ENCODE measurements around the gene MAP3K9.
A peak's percentile ranks its signal among the peaks of the same experiment; 100 is the strongest.

The MAP3K9 gene

GRCh38 chr14:70821584-70822529 lies 12.5 kb upstream of the MAP3K9 start:
- peak; percentile 55 to 71 for DNase-seq

GRCh38 chr14:70816525-70816924 lies 7.2 kb upstream of the MAP3K9 start:
- no peak for DNase-seq

DNA sequence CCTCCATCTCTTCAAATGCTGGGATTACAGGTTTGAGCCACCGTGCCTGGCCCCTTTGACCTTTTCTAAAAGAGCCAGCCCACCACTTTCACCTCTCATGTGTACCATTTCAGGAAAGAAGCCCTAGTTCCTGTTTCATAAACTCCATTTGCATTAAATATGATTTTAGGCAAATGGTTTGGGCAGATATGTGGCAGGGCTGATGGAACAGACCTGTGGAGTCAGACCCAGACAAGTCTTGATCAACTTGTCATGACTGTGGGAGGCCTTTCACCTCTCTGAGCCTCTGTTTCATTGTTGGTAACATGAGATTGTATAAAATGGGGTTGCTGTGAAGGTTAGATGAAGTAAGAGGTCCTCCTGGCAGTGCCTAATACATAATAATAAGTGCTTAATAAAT lies 5.2 kb upstream of the MAP3K9 start:
- DNase-seq = no peak

DNA sequence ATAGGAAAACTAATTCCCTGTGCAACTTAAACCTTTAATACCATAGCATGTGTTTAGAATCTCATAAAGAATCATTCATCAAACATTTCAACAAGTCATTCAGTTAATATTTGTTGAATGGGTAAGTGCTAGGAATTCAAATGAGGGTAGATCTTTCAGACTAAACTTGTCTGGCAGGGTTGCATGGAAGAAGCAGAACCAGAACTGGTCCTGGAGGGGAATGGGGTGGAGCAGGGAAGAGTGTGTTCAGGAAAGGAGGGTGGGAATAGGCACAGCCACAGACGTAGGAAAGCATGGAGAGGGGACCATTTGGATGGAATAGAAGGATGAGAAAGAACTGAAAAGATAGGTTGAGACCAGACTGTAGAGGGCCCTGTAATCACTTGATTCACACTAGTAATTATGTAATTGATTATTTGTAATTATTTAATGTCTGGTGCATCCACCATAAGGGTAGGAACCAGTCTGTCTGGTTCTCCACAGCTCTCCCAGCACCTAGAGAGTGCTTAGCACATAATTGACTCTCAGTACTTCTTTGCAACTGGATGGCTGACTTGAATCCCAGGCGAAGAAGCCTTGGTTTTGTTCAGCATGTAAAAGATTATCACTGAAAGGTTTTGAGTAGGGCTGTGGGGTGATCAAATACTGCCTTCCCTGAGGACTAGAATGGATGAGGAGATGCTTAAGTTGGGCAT lies 3.0 kb upstream of the MAP3K9 start:
- no peak for DNase-seq

DNA sequence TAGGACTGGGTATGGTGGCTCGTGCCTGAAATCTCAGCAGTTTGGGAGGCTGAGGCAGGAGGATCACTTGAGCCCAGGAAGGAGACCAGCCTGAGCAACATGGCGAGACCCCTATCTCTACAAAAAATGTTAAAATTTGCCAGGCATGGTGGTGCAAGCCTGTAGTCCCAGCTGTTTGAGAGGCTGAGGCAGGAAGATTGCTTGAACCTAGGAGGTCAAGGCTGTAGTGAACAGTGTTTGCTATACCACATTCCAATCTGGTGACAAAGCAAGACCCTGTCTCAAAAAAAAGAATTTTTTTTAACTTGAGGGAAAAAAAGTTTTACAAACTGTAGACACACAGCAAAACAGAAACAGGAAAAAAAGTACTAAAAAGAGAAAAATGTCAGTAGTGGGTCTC lies 2.3 kb upstream of the MAP3K9 start:
- no peak for DNase-seq

GRCh38 chr14:70811050-70811449 lies 1.7 kb upstream of the MAP3K9 start:
- no peak for DNase-seq

DNA sequence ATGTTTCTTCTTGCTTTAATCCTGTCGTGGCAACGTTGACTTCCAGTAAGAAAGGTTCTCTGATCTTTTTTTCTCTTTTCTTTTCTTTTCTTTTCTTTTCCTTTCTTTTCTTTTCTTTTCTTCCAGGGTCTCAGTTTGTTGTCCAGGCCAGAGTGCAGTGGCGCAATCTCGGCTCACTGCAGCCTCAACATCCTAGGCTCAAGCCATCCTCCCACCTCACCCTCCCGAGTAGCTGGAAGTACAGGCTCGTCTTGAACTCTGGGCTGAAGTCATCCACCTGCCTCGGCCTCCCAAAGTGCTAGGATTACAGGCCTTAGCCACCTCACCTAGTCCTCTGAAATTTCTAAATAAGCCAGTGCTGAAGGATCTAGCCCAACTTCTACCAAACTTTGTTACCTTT lies 1.3 kb upstream of the MAP3K9 start:
- no peak for DNase-seq

DNA sequence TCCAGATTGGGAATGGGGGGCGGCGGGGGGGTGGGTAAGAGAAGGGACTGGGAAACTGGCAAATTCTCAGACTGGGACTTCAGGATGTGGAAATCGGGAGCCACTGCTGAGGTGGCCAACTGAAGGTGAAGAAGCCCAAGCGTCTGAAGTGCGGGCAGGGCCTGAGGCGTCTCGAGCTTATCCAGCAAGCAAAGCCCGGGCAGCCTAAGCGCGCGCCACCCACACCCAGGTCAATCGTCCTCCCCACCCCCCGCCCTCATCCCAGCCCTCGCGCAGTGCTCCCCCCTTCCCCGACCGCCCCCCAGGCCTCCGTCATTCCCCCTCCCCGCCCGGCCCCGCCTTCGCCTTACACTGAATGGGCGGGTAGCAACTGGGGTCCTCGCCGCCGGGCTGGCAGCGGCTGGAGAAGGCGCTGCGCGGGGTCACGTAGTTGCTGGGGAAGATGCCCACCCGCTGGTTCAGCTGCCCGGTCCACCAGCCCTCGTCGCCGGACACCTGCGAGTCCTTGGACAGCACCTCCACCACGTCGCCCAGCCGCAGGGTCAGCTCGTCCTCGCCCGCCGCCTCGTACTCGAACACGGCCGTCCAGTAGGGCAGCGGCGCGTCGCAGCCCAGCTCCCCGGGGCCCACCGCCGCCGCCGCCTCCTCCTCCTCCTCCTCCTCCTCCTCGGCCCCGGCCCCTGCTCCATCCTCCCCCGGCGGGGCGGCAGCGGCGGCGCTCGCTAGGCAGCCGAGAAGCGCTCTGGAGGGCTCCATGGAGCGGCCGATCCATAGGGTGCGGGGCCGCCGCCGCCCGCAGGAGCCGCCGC lies 693 bp downstream of the MAP3K9 start:
- peak; percentile 29 to 54 for DNase-seq

DNA sequence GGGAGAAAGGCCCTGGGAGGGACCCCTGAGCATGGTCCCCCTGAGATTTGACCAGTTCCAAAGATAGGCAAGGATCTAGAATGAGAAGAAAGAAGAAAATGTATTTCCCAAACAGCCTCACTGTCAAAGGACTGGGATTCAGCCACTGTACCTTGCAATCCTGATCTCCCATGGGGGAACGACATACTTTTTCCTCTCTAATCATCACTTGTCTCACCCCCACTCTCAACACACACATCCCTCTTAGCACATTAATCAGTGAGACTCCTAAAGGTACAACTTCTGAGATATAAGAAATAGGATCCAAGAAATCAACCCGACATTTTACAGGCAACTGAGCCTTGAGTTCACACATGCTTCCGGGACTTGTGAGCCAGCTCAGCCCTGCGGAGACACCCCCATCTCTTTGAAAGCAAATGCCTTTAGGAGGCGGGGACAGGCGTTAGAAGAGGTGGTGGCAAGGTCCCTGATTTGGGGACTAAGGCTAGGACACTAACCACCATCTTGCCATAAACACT lies 1.4 kb downstream of the MAP3K9 start:
- peak; percentile 58 to 60 for DNase-seq

GRCh38 chr14:70804556-70805162 lies 4.7 kb downstream of the MAP3K9 start:
- DNase-seq = no peak

DNA sequence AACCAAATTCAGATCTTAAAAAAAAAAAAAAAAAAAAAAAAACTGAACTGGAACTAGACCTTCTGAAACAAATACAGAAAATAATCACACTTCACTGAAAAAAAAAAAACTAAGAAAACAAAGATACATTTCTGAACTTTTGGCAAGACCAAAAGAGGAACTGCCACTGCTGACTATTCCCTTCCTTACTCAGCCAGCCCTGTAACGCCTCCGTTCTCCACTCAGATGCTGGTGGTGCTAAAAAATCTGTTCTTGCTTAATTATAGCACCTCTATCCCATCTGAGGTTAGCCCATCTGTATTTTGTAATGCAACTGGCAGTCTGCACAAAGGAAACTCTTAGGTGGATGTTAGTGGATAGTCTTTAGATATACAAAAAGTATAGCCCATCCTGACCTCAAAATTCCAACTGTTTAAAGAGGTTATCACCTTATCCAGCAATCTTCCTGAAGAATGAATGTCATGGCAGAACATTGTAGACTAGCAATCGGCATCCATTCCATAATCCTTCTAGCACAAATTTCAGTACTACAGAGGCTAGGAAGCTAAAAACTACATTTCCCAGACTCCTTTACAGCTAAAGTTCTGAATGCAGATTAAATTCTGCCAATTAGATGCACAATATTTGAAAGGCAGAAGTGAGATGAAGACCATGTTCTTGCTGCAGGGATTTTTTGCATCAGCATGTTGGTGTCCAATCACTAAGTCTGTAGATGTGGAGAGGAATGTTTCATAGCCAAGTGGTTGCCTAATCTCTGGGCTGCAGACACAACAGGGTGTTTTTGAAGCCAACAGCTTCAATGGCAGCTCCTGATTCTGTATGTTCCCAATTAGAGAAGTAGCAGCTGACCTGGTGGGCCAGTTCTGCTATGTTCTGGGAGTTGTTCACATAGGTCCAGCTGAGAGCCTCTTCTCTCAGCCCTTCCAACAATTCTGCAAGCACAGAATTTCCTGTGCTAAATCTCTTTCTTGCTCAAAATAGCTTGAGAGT lies 5.7 kb downstream of the MAP3K9 start:
- DNase-seq = no peak

- no peak for DNase-seq
Measured at GRCh38 chr14:70802379-70802778, 6.9 kb downstream of the MAP3K9 start.

DNA sequence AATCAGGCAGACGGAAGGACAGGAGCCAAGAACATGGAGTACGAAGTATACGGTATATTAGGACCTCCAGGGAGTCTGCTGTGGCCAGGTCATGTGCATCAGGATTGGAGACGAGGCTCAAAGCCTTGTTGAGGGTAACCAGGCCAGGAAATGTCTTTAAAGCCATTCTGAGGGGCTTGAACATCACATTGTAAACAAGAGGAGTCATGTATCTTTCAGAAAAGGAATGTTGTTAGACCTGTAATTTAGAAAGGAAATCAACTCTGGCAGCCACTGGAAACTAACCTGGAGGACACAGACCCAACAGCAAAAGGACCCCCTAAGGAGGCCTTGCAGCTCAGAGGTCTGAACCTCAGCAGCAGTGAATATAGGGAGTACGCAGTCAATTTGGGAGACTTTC lies 7.5 kb downstream of the MAP3K9 start:
- no peak for DNase-seq

DNA sequence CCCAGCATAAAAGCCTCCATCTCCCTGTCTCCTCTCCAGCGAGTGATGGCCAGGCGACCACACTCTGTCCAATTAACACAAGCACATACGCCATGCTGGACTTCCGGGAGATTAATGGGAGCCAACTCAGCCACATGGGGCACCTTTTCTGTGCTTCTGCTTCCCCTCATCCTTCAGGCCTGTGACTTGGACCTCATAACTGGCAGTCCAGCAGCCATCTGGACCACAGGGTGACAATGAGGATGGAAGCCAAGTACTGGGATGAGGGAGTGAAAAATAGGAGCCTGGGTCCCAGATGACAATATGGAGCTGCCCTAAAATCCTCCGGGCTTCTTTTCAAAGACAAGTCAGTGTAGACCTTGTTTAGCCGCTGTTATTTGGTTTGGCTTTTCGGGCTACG lies 12.8 kb downstream of the MAP3K9 start:
- no peak for DNase-seq

DNA sequence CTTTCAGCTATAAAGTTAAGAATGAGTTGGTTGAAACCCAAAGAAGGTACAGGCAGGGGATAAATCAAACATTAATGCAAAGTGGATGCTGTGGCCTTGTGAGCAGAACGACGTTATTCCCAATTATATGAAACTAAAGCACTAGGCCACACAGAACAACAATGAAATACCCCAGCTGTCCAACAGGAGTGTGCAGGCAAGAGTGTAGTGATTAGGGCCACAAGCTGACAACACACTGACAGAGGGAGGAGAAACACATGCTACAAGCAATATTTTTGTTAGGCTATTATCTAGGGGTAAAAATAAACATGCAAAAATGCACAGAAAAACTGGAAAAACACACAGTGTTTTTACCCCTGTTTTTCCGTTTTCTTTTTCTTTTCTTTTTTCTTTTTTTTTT lies 15.0 kb downstream of the MAP3K9 start:
- no peak for DNase-seq

GRCh38 chr14:70793637-70794036 lies 15.7 kb downstream of the MAP3K9 start:
- no peak for DNase-seq

DNA sequence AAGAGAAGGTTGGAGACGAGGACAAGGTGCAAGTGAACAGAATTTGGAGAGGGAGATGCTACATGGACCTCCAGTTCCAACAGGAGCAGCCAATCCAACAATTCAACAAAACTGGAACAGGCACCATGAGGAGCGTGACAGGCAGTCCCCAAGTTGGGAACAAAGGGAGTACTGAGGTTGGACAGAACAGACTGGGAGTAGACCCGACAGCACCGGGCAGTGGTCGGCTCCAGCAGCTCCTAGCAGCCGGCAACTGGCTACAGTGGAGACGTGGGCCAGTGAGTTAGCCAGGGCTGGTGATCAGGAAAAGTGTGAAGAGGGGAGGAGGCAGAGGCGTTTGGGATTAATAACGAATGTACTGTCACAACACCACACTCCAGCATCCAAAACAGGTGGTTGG lies 16.4 kb downstream of the MAP3K9 start:
- DNase-seq = no peak

DNA sequence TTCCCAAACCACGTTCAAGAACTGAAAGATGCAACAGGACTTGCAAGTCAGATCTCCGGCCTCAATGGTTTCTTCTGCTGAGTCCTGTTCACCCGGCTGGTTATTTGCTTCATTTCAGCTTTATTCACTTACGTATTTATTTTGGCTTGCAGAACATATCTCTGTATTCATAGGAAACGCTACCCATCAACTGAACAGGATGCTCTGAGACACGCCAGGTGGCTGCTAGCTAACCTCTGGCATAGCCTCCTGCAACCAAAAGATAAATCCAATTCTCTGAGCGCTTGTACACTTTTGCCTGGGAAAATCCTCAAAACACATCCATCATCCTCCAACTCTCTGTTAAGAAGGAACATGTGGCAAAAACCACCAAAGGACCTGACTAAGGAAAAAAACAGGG lies 17.3 kb downstream of the MAP3K9 start:
- DNase-seq = no peak

GRCh38 chr14:70789961-70790360 lies 19.4 kb downstream of the MAP3K9 start:
- DNase-seq = no peak

GRCh38 chr14:70789361-70789760 lies 20.0 kb downstream of the MAP3K9 start:
- DNase-seq = no peak

DNA sequence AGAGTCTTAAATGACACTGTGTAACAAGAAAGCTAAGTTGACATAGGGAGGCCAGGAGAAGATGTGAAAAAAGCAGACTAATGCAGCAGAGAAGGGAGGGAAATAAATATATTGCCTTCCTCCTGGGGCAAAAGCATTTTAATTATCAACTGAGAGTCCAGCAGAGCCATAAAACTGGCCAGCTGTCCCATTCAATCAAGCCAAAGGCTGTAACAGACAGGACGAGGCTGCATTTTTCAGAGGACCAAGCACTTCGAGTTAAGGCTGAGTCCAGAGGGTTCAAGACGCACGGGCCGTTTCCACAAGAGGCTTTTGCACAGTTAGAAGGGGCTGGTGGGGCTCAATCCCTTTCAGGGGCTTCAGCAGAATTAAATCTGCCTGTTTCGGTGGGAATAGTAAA lies 20.4 kb downstream of the MAP3K9 start:
- DNase-seq = no peak

All from stimulated activated CD4-positive, alpha-beta T cell treated with anti-CD3 and anti-CD28 coated beads, Interleukin-2, amount 100 ng/mL, for 24 hours (primary cell).